ENCODE results near the gene TACO1.

DNA sequence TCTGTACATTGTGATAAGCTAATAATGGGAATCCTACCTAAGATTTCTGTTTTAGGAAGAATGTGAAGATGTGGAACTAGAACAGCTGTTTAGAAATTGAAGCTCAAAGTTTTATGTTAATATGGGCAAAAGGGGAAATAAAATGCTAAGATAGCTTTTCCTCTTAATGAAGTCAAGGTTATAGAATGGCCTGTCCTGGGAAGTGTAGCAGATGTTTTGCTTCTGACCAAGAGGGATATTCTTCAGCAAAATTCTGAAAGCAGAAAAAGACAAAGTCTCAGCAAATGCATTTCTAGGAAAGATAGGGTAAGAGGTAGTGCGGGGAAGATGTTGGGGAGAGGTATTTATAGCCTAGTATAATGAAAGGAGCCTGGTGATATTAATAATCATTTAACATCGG lies 34.6 kb downstream of the TACO1 start:
- no peak for TF ChIP-seq EP300 (IDR thresholded peaks at IDR 0.05; ENCODE audit: borderline replicate concordance in 1 of 2, low read depth in 2 of 2, low read length in 2 of 2)
- TF ChIP-seq CEBPB (IDR thresholded peaks at IDR 0.05; ENCODE audit: low read depth, low read length), result no peak
- TF ChIP-seq CTCF (IDR thresholded peaks at IDR 0.05; ENCODE audit: control extremely low read depth in 1 of 3, insufficient read depth in 1 of 3, low read depth in 1 of 3, low read length in 3 of 3), result no peak
- TF ChIP-seq POLR2AphosphoS5 (IDR thresholded peaks at IDR 0.05; ENCODE audit: low read depth, low read length), result no peak
- TF ChIP-seq ZNF274 (IDR thresholded peaks at IDR 0.05; ENCODE audit: borderline replicate concordance, extremely low read depth, low read length), result no peak
- no peak for TF ChIP-seq POLR2A (IDR thresholded peaks at IDR 0.05; ENCODE audit: control extremely low read depth in 1 of 2, low read depth in 2 of 2, low read length in 2 of 2)
- no peak for TF ChIP-seq RFX5 (IDR thresholded peaks at IDR 0.05; ENCODE audit: borderline replicate concordance, low read depth, low read length)
- TF ChIP-seq JUND (IDR thresholded peaks at IDR 0.05; ENCODE audit: low read length), result no peak
- no peak for TF ChIP-seq GABPA (IDR thresholded peaks at IDR 0.05; ENCODE audit: borderline replicate concordance, insufficient read depth, low read length)
- TF ChIP-seq SIN3A (conservative IDR thresholded peaks at IDR 0.05 in 1 of 2, IDR thresholded peaks at IDR 0.05 in 1 of 2; ENCODE audit: low read depth in 1 of 2, low read length in 2 of 2), result no peak
